ENCODE results near the gene ISG20.
"Not testable (repeated sequence)": the region's sequence is repeated elsewhere in the genome, so short reads cannot be mapped to it uniquely, and the experiment has no call there.

The ISG20 gene

GRCh38 chr15:88634449-88634848 lies 4.4 kb upstream of the ISG20 start:
- DNase-seq: no peak
- H3K4me1 Mint-ChIP-seq (ENCODE audit: low read depth in 2 of 2): peaks cover 52 to 58% of the 10 kb centered on the region in 2 donors
- peak overlapping the region; percentile 97 to 99 for H3K27ac Mint-ChIP-seq
- H3K27me3 Mint-ChIP-seq: no peaks in the 10 kb centered on the region
- no peak for ATAC-seq (replicated peaks)
- peak overlapping the region in 1 of 2 donors; percentile 91 for H3K4me3 Mint-ChIP-seq
- no peaks in the 10 kb centered on the region for H3K9me3 Mint-ChIP-seq
- peaks cover 39% of the 10 kb centered on the region for H3K36me3 Mint-ChIP-seq (ENCODE audit: insufficient read depth)

GRCh38 chr15:88635318-88635717 lies 3.5 kb upstream of the ISG20 start:
- H3K27me3 Mint-ChIP-seq: no peaks in the 10 kb centered on the region
- peak overlapping the region; percentile 97 to 99 for H3K27ac Mint-ChIP-seq
- ATAC-seq (replicated peaks) (peak; percentile 35), DNase-seq (peak; percentile 32 to 44 (median 36))
- no peaks in the 10 kb centered on the region for H3K9me3 Mint-ChIP-seq
- H3K36me3 Mint-ChIP-seq (ENCODE audit: insufficient read depth): peaks cover 41% of the 10 kb centered on the region
- H3K4me1 Mint-ChIP-seq (ENCODE audit: low read depth in 2 of 2): peaks cover 52 to 58% of the 10 kb centered on the region in 2 donors
- H3K4me3 Mint-ChIP-seq: peak overlapping the region; percentile 88 to 91

- H3K4me1 Mint-ChIP-seq (ENCODE audit: low read depth in 2 of 2): peaks cover 51 to 56% of the 10 kb centered on the region in 2 donors
- peaks cover 46% of the 10 kb centered on the region for H3K36me3 Mint-ChIP-seq (ENCODE audit: insufficient read depth)
- H3K4me3 Mint-ChIP-seq: peak overlapping the region; percentile 88 to 91
- H3K27me3 Mint-ChIP-seq: no peaks in the 10 kb centered on the region
- DNase-seq (peak; percentile 56 to 66 (median 59)), ATAC-seq (replicated peaks) (peak; percentile 27)
- peak overlapping the region; percentile 97 to 99 for H3K27ac Mint-ChIP-seq
- no peaks in the 10 kb centered on the region for H3K9me3 Mint-ChIP-seq
Measured at GRCh38 chr15:88636050-88636449, 2.8 kb upstream of the ISG20 start.

DNA sequence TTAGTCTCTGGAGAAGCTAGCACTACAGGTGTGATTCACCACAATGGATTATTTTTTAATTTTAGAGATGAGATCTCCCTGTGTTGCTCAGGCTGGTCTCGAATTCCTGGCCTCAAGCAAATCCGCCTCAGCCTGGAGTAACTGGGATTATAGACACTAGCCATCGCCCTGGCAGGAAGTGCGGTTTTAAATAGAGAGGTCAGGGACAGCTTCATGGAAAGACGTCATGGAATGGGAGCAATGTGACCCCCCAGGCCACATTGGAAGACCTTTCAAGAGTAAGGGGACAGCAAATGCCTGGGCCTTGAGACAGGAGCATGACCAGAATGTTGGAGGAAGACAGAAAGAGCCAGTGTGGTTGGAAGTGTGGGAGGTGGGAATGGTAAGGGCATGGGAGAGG lies 2.2 kb upstream of the ISG20 start:
- Mint-ChIP-seq H3K27me3 (no peaks in the 10 kb centered on the region), H3K27ac (peak overlapping the region; percentile 97 to 99), H3K36me3 (ENCODE audit: insufficient read depth) (peaks cover 52% of the 10 kb centered on the region), H3K9me3 (no peaks in the 10 kb centered on the region), H3K4me1 (ENCODE audit: low read depth in 2 of 2) (peaks cover 51 to 56% of the 10 kb centered on the region in 2 donors), H3K4me3 (peak overlapping the region; percentile 88 to 91)
- DNase-seq: no peak
- no peak for ATAC-seq (replicated peaks)

DNA sequence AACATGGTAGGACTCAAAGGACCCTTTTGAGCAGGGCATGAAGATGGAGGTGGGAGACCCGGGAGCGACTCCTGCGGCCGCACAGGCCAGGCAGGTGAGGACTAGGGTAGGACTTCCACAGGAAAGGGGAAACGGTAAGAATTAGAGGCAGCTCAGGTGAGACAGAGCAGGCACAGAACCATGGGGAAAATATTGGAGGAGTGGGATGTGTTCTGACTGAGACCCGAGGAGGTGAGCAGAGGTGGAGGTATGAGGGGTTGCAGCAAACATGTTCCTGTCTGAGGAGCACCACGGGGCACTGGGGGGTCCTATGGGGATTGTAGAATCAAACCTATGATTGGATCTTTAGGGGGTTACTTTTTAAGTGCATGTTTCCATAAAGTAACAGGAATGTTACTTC lies 1.4 kb upstream of the ISG20 start:
- Mint-ChIP-seq H3K4me3 (peak overlapping the region; percentile 88 to 91), H3K27me3 (no peaks in the 10 kb centered on the region), H3K4me1 (ENCODE audit: low read depth in 2 of 2) (peaks cover 57 to 61% of the 10 kb centered on the region in 2 donors), H3K27ac (peak overlapping the region; percentile 97 to 99), H3K36me3 (ENCODE audit: insufficient read depth) (peaks cover 60% of the 10 kb centered on the region), H3K9me3 (no peaks in the 10 kb centered on the region)
- no peak for ATAC-seq (replicated peaks)
- no peak for DNase-seq

- H3K9me3 Mint-ChIP-seq: no peaks in the 10 kb centered on the region
- DNase-seq: peak in 1 of 3 experiments; percentile 16
- H3K4me3 Mint-ChIP-seq: peak overlapping the region; percentile 88 to 91
- H3K27ac Mint-ChIP-seq: peak overlapping the region; percentile 97 to 99
- peaks cover 60 to 63% of the 10 kb centered on the region in 2 donors for H3K4me1 Mint-ChIP-seq (ENCODE audit: low read depth in 2 of 2)
- no peaks in the 10 kb centered on the region for H3K27me3 Mint-ChIP-seq
- ATAC-seq (replicated peaks): no peak
- peaks cover 62% of the 10 kb centered on the region for H3K36me3 Mint-ChIP-seq (ENCODE audit: insufficient read depth)
Measured at GRCh38 chr15:88637841-88638625, 783 bp upstream of the ISG20 start.

DNA sequence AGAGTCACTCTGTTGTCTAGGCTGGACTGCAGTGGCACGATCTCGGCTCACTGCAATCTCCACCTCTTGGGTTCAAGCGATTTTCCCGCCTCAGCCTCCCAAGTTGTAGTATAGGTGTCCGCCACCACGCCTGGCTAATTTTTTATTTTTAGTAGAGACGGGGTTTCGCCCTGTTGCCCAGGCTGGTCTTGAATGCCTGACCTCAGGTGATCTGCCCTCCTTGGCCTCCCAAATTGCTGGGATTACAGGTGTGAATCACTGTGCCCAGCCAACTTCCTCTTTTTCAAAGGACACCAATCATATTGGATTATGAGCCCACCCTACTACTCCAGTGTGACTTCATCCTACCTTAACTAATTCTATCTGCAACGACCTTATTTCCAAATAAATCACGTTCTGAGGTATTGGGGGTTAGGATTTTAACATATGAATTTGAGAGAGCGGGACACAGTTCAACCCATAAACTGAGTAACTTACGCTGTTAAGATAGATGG lies 3.2 kb downstream of the ISG20 start:
- H3K4me3 Mint-ChIP-seq: peak overlapping the region; percentile 59 to 91
- H3K4me1 Mint-ChIP-seq (ENCODE audit: low read depth in 2 of 2): peaks cover 66 to 72% of the 10 kb centered on the region in 2 donors
- H3K27me3 Mint-ChIP-seq: no peaks in the 10 kb centered on the region
- H3K27ac Mint-ChIP-seq: peak overlapping the region; percentile 97 to 99
- no peaks in the 10 kb centered on the region for H3K9me3 Mint-ChIP-seq
- H3K36me3 Mint-ChIP-seq (ENCODE audit: insufficient read depth): peaks cover 85% of the 10 kb centered on the region
- DNase-seq (no peak), ATAC-seq (replicated peaks) (no peak)

DNA sequence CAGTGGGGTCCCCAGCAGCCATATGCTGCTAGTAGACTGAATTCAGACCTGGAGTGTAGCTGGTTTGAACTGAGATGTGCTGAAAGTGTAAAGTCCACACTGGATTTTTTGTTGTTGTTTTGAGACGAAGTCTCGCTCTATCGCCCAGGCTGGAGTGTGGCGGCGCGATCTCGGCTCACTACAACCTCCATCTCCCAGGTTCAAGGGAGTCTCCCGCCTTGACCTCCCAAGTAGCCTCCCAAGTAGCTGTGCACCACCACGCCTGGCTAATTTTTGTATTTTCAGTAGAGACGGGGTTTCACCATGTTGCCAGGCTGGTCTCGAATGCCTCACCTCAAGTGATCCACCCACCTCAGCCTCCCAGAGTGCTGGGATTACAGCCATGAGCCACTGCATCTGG lies 3.7 kb downstream of the ISG20 start:
- H3K4me1 Mint-ChIP-seq (ENCODE audit: low read depth in 2 of 2): peaks cover 62 to 72% of the 10 kb centered on the region in 2 donors
- H3K27me3 Mint-ChIP-seq: not testable (repeated sequence)

DNA sequence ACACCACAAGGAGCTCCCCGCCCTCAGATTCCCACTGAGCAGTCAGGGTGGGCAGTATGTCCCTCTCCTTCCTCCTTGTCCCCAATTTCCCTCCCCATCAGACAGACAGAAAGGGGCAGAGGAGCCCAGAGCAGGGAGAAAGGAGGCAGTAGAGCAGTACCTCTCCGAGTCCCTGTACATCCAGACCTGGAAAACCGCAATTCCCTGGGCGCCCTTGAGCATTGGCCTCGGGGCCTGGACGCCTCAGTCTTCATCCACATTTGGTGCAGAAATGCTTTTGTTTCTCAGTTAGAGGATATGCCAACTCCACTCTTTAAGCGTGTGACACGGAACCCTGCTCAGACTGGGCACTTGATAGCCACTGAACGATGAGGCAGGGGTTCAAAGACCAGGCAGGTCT lies 5.9 kb downstream of the ISG20 start:
- H3K27me3 Mint-ChIP-seq: no peaks in the 10 kb centered on the region
- no peak for ATAC-seq (replicated peaks)
- peaks cover 72% of the 10 kb centered on the region for H3K36me3 Mint-ChIP-seq (ENCODE audit: insufficient read depth)
- no peaks in the 10 kb centered on the region for H3K9me3 Mint-ChIP-seq
- H3K27ac Mint-ChIP-seq: peak overlapping the region; percentile 82 to 88
- H3K4me1 Mint-ChIP-seq (ENCODE audit: low read depth in 2 of 2): peaks cover 65 to 75% of the 10 kb centered on the region in 2 donors
- no peak for DNase-seq
- no peak overlapping the region for H3K4me3 Mint-ChIP-seq

More for the DNA sequence above, 3.7 kb downstream of the ISG20 start:
- Mint-ChIP-seq H3K36me3 (ENCODE audit: insufficient read depth) (peaks cover 81% of the 10 kb centered on the region), H3K27ac (peak overlapping the region; percentile 97 to 99), H3K4me3 (peak overlapping the region; percentile 59 to 91)
- DNase-seq; ATAC-seq (replicated peaks); H3K9me3 Mint-ChIP-seq: not testable (repeated sequence)

DNA sequence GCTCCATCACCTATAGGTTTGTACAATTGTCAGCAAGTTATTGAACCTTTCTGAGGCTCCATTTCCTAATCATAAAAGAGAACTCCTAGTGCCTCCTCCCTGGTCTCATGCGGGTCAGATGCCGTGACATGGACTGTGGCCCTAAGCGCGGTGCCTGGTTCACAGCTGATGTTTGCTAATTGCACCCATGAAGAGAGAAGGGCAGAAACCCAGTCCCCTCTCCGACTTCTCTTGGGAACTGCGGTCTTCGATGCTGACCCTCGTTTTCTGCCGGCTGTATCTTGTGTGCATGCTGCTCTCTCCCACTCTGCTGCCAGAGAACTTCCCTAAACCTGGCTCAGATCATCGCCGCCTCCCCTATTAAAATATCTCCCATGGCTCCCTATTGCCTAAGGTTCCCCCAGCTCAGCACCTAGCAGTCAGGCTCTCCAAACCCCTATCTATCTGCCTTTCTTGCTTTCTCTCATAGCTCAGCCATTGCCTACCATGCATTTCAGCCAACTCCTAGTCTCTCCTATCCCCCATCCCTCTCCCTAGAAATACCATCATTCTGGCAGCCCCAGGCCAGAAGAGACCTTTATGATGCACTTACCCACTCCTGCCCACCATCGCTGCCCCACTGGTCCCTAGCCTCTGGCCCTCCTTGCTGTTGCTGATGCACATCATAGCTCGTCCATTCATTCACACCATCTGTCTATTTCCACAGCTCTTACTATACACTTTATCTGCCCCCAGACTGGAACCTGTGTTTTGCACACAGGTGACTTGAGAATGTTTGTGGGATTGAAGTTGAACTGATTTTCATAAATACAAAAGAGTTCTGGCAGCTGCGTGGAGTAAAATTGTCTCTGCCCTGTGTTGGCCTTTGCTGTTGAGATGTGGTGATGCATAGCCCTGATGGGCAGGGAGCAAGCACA lies 6.6 kb downstream of the ISG20 start:
- Mint-ChIP-seq H3K9me3 (no peaks in the 10 kb centered on the region), H3K4me3 (peak overlapping the region; percentile 2 to 44), H3K27me3 (no peaks in the 10 kb centered on the region), H3K27ac (peak overlapping the region; percentile 6 to 82), H3K36me3 (ENCODE audit: insufficient read depth) (peaks cover 67% of the 10 kb centered on the region), H3K4me1 (ENCODE audit: low read depth in 2 of 2) (peaks cover 63 to 69% of the 10 kb centered on the region in 2 donors)
- no peak for ATAC-seq (replicated peaks)
- no peak for DNase-seq

GRCh38 chr15:88646088-88646405 lies 7.2 kb downstream of the ISG20 start:
- ATAC-seq (replicated peaks) (no peak), DNase-seq (no peak)
- Mint-ChIP-seq H3K27ac (peak overlapping the region; percentile 9 to 82), H3K27me3 (no peaks in the 10 kb centered on the region), H3K4me3 (no peak overlapping the region), H3K36me3 (ENCODE audit: insufficient read depth) (peaks cover 65% of the 10 kb centered on the region), H3K4me1 (ENCODE audit: low read depth in 2 of 2) (peaks cover 63 to 71% of the 10 kb centered on the region in 2 donors), H3K9me3 (no peaks in the 10 kb centered on the region)

DNA sequence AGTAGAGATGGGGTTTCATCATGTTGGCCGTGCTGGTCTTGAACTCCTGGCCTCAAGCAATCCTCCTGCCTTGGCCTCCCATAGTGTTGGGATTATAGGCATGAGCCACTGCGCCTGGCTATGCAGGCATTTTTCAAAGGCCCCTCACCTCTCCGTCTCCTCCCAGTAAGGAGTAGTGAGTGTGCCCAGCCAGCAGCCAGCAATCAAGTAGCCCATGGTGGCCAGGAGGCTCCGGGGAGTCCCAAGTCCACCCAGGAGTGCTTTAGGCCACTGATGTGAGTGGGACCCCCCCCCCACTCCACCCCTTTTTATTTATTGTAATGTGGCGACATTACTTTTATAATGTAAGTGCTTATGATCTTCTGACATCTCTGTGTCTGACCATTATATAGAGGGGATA lies 8.1 kb downstream of the ISG20 start:
- Mint-ChIP-seq H3K27me3 (no peaks in the 10 kb centered on the region), H3K36me3 (ENCODE audit: insufficient read depth) (peaks cover 65% of the 10 kb centered on the region), H3K9me3 (no peaks in the 10 kb centered on the region), H3K4me3 (no peak overlapping the region), H3K4me1 (ENCODE audit: low read depth in 2 of 2) (peaks cover 63 to 77% of the 10 kb centered on the region in 2 donors), H3K27ac (peak overlapping the region; percentile 96 to 99)
- DNase-seq (no peak), ATAC-seq (replicated peaks) (no peak)

DNA sequence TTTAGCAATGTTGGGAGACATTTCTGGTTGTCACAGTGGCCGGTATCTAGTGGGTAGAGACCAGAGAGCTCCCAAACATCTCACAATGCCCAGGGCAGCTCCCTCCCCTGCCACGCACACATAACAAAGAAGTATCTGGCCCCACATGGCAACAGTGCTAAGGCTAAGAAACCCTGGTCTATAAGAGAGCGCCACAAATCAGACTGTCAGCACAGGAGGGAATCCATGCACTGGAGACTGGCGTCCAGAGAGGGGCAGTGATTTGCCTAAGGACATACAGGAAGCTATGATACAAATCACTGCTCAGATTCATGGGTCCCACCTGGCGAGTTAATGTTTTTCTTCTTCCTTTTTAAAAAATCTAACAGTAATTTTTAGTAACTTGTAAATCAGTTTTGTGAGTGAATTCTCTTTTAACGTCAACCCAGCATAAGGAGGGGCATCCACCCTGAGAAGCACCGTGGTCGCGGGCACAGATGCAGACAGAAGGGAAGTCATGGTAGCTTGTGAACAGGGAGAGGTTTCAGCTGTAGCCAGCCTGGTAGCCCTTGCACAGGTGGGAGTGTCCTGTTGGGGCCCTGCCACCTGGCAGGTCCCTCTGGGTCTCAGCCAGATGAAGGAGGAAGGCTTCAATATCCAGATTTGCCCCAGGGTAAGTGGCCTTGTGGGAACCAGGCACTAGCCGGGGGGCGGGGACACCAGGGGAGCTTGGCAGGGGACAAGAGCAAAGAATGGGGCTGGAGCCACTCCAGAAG lies 8.7 kb downstream of the ISG20 start:
- peaks cover 57 to 72% of the 10 kb centered on the region in 2 donors for H3K4me1 Mint-ChIP-seq (ENCODE audit: low read depth in 2 of 2)
- peak overlapping the region in 1 of 2 donors; percentile 30 for H3K4me3 Mint-ChIP-seq
- ATAC-seq (replicated peaks) (no peak), DNase-seq (no peak)
- H3K36me3 Mint-ChIP-seq (ENCODE audit: insufficient read depth): peaks cover 61% of the 10 kb centered on the region
- no peaks in the 10 kb centered on the region for H3K9me3 Mint-ChIP-seq
- no peaks in the 10 kb centered on the region for H3K27me3 Mint-ChIP-seq
- peak overlapping the region; percentile 96 to 99 for H3K27ac Mint-ChIP-seq

Data from effector memory CD8-positive, alpha-beta T cell (primary cell).